ENCODE measurements around the gene CLHC1.

GRCh38 chr2:55233658-55233940, 1.5 kb upstream of the CLHC1 start:
- TF ChIP-seq EZH2 (IDR thresholded peaks at IDR 0.05) (no peak), CTCF (IDR thresholded peaks at IDR 0.05) (no peak)
